Stimulated activated CD8-positive, alpha-beta memory T cell treated with anti-CD3 and anti-CD28 coated beads, Interleukin-2, amount 100 ng/mL, for 1 hour (primary cell): Measurements from ENCODE around the gene DIAPH2.

Experiments used
- DNase-seq, 2 donors: peaks; one replicate each; pipeline ENCODE4 v3.0.0-alpha.2; 2020; ENCODE audit warnings: low read depth in 2 of 2

DIAPH2 gene

GRCh38 chrX:97474933-97475332 is 790.3 kb downstream of the DIAPH2 start:
- DNase-seq: no peak

GRCh38 chrX:97479106-97479890 is 794.7 kb downstream of the DIAPH2 start:
- DNase-seq: no peak

- DNase-seq: no peak
Observed at GRCh38 chrX:97481228-97481627, 796.6 kb downstream of the DIAPH2 start.

GRCh38 chrX:97482666-97483300 is 798.1 kb downstream of the DIAPH2 start:
- DNase-seq: no peak

- DNase-seq: no peak
Observed at GRCh38 chrX:97490656-97491055, 806.0 kb downstream of the DIAPH2 start.

GRCh38 chrX:97494756-97495372 is 810.2 kb downstream of the DIAPH2 start:
- DNase-seq: no peak

- no peak for DNase-seq
Observed at GRCh38 chrX:97498093-97498492, 813.5 kb downstream of the DIAPH2 start.

- DNase-seq: no peak
Observed at GRCh38 chrX:97504431-97504830, 819.8 kb downstream of the DIAPH2 start.

- DNase-seq: no peak
Observed at GRCh38 chrX:97517763-97518162, 833.1 kb downstream of the DIAPH2 start.

- DNase-seq: no peak
Observed at GRCh38 chrX:97522307-97522706, 837.7 kb downstream of the DIAPH2 start.

GRCh38 chrX:97524340-97524739 is 839.7 kb downstream of the DIAPH2 start:
- DNase-seq: no peak

- no peak for DNase-seq
Observed at GRCh38 chrX:97524997-97525396, 840.4 kb downstream of the DIAPH2 start.

GRCh38 chrX:97525981-97526380 is 841.3 kb downstream of the DIAPH2 start:
- DNase-seq: no peak

- no peak for DNase-seq
Observed at GRCh38 chrX:97527725-97528124, 843.1 kb downstream of the DIAPH2 start.

GRCh38 chrX:97529536-97530200 is 845.0 kb downstream of the DIAPH2 start:
- DNase-seq: no peak

GRCh38 chrX:97531825-97532224 is 847.2 kb downstream of the DIAPH2 start:
- no peak for DNase-seq

- no peak for DNase-seq
Observed at GRCh38 chrX:97538745-97539144, 854.1 kb downstream of the DIAPH2 start.

- no peak for DNase-seq
Observed at GRCh38 chrX:97539970-97540519, 855.4 kb downstream of the DIAPH2 start.

- DNase-seq: no peak
Observed at GRCh38 chrX:97547877-97548578, 863.4 kb downstream of the DIAPH2 start.

GRCh38 chrX:97551821-97552220 is 867.2 kb downstream of the DIAPH2 start:
- DNase-seq: no peak

- no peak for DNase-seq
Observed at GRCh38 chrX:97553833-97554232, 869.2 kb downstream of the DIAPH2 start.

- no peak for DNase-seq
Observed at GRCh38 chrX:97556359-97556758, 871.7 kb downstream of the DIAPH2 start.
